Pancreas (tissue), 10 donors: ENCODE measurements around the gene SAMD4B. TPM values are rescaled to one million over a fixed set of nuclear protein-coding genes. Genes with fewer than 3 reads are reported as not detected.
"Not testable (repeated sequence)": the region's sequence is repeated elsewhere in the genome, so short reads cannot be mapped to it uniquely, and the experiment has no call there.

Source experiments
- ATAC-seq, 4 donors: fragments of 200-7000 bp; cut with Tn5 transposase; one replicate each; pipeline versions ENCODE4 v1.8.0 to v1.9.1; 2020; ENCODE audit warnings: mild to moderate bottlenecking in 4 of 4, moderate library complexity in 4 of 4
- DNase-seq, 6 donors: peaks; one replicate each; pipeline ENCODE4 v3.0.0-alpha.2; 2020
- FAIRE-seq: peaks from 2 replicates; lab custom pipeline; 2012; peaks lifted over from hg19 to GRCh38; lab: Jason Lieb, UNC
- H3K27ac ChIP-seq, 4 donors: fragments of 200-600 bp; sonication (generic); 1 replicate in 3 of 4; 2 replicates in 1 of 4; pipeline versions ENCODE4 v1.5.0 to v1.8.0; 2020
- H3K27me3 ChIP-seq, 4 donors: fragments of 200-600 bp; one replicate each; pipeline ENCODE4 v1.8.0; 2021
- H3K36me3 ChIP-seq, 3 donors: fragments of 200-600 bp; sonication (generic) in 1 of 3; one replicate each; pipeline versions ENCODE4 v1.5.0 to v1.8.0; 2020 to 2021
- H3K4me1 ChIP-seq, 3 donors: fragments of 200-600 bp; one replicate each; pipeline ENCODE4 v1.8.0; 2021
- H3K4me3 ChIP-seq, 4 donors: fragments of 200-600 bp; sonication (generic) in 2 of 4; one replicate each; pipeline versions ENCODE4 v1.5.0 to v1.8.0; 2020 to 2021
- H3K9me3 ChIP-seq, 4 donors: fragments of 200-600 bp; one replicate each; pipeline ENCODE4 v1.8.0; 2021
- CTCF ChIP-seq, 4 donors: fragments of 200-600 bp; sonication (generic) in 3 of 4; IDR thresholded peaks; one replicate each; pipeline versions ENCODE4 v1.5.0 to v1.8.0; 2021; ENCODE audit warnings: antibody characterized with exemption in 4 of 4
- WGBS, 2 donors: extraction: QIAGEN DNeasy Blood & Tissue Kit; methylation state at CpG; one replicate each; pipeline ENCODE4 v1.1.7; 2013; 5-methylcytosine and 5-hydroxymethylcytosine counted together
- intact Hi-C, 3 donors: fragments of 100-400 bp; cut with DNase I; formaldehyde crosslinking; loops; one replicate each; pipeline versions ENCODE4 v1.11.1 to v1.14.2; 2022
- polyA plus RNA-seq, 2 donors: library from polyadenylated mRNA; stranded (reverse); fragments of 200-250 nt; gene quantifications; one replicate each; pipeline ENCODE4 v1.2.3, GENCODE V29; 2013
- total RNA-seq, 6 donors: library from RNA; stranded (reverse); fragmentation: NEBNext Ultra II Directional in 4 of 6; extraction: Animal tissue kit (Norgen Biotek cat#: 25700) in 4 of 6; gene quantifications; one replicate each; pipeline versions ENCODE4 v1.2.1 to v1.2.4, GENCODE V29; 2021 to 2023
- donor health status: healthy with polysubstance abuse.
- donor health status: DM: no; HTN: no; CAD: no; lungs with moderate emphysema.
- donor health status: DM: no; HTN: no; CAD: no.
- donor health status: control.
- donor health status: control.
- donor health status: Bipolar disorder and iron deficiency.
- donor health status: DM: yes; HTN: yes; CAD: no.
- donor health status: DM: no; HTN: no; CAD: no.
- donor health status: DM: no; HTN: no; CAD: no.
- donor health status: DM: yes; HTN: yes; CAD: no.

The SAMD4B gene
- total and polyA plus RNA-seq, 8 donors: 24.1 to 106 (median 33.6) TPM

GRCh38 chr19:39334444-39334976 is 7.7 kb upstream of the SAMD4B start:
- Histone ChIP-seq H3K4me1 (no peaks in the 10 kb centered on the region), H3K27ac (peak overlapping the region in 1 of 4 donors; percentile 63), H3K4me3 (peak overlapping the region in 1 of 4 donors; percentile 36), H3K27me3 (no peaks in the 10 kb centered on the region), H3K36me3 (no peaks in the 10 kb centered on the region), H3K9me3 (no peaks in the 10 kb centered on the region)
- no peak for FAIRE-seq
- intact Hi-C loops: no loop called here
- 83 to 92% methylated on average over 5 of the region's 5 CpGs for WGBS, 2 donors
- no peak for DNase-seq
- no peak for TF ChIP-seq CTCF (IDR thresholded peaks at IDR 0.05)
- no peak for ATAC-seq

GRCh38 chr19:39335168-39335548 is 7.1 kb upstream of the SAMD4B start:
- no peaks in the 10 kb centered on the region for H3K4me1 ChIP-seq
- no peaks in the 10 kb centered on the region for H3K36me3 ChIP-seq
- DNase-seq: no peak
- 59 to 74% methylated on average over 6 of the region's 6 CpGs for WGBS, 2 donors
- peak overlapping the region in 1 of 4 donors; percentile 36 for H3K4me3 ChIP-seq
- FAIRE-seq: no peak
- peak overlapping the region in 2 of 4 donors; percentile 54 to 63 for H3K27ac ChIP-seq
- peak in 3 of 4 donors; percentile 9 to 16 (median 13) for ATAC-seq
- TF ChIP-seq CTCF (IDR thresholded peaks at IDR 0.05): no peak
- intact Hi-C loops: no loop called here
- no peaks in the 10 kb centered on the region for H3K9me3 ChIP-seq
- no peaks in the 10 kb centered on the region for H3K27me3 ChIP-seq

- WGBS, 2 donors: 52 to 62% methylated on average over 3 of the region's 3 CpGs
- Histone ChIP-seq H3K9me3 (no peaks in the 10 kb centered on the region), H3K36me3 (no peaks in the 10 kb centered on the region), H3K27ac (peak overlapping the region in 1 of 4 donors; percentile 33), H3K4me1 (peaks cover 0 to 6% (median 3%) of the 10 kb centered on the region in 3 donors), H3K4me3 (no peak overlapping the region), H3K27me3 (no peaks in the 10 kb centered on the region)
- TF ChIP-seq CTCF (IDR thresholded peaks at IDR 0.05): no peak
- DNase-seq: no peak
- no peak for FAIRE-seq
- intact Hi-C loops: no loop called here
- no peak for ATAC-seq
Measured at GRCh38 chr19:39336483-39336882, 5.7 kb upstream of the SAMD4B start.

- TF ChIP-seq CTCF (IDR thresholded peaks at IDR 0.05): no peak
- no peaks in the 10 kb centered on the region for H3K27me3 ChIP-seq
- no peaks in the 10 kb centered on the region for H3K36me3 ChIP-seq
- H3K4me3 ChIP-seq: no peak overlapping the region
- H3K4me1 ChIP-seq: peaks cover 0 to 6% (median 3%) of the 10 kb centered on the region in 3 donors
- no peaks in the 10 kb centered on the region for H3K9me3 ChIP-seq
- no peak overlapping the region for H3K27ac ChIP-seq
- intact Hi-C loops: no loop called here
- WGBS, 2 donors: 90 to 100% methylated on average over 1 of the region's 1 CpG
- DNase-seq (no peak), ATAC-seq (no peak), FAIRE-seq (no peak)
Measured at GRCh38 chr19:39339674-39340073, 2.5 kb upstream of the SAMD4B start.

GRCh38 chr19:39340156-39340555 is 2.1 kb upstream of the SAMD4B start:
- WGBS, 2 donors: 82 to 88% methylated on average over 7 of the region's 7 CpGs
- intact Hi-C loops, ATAC-seq, H3K4me1 ChIP-seq, H3K4me3 ChIP-seq, FAIRE-seq, H3K36me3 ChIP-seq, H3K27ac ChIP-seq, H3K9me3 ChIP-seq, H3K27me3 ChIP-seq, DNase-seq: not testable (repeated sequence)
